HepG2 (cell line): ENCODE results near the gene AGBL3.
"Not testable (repeated sequence)": the region's sequence is repeated elsewhere in the genome, so short reads cannot be mapped to it uniquely, and the experiment has no call there.

ENCODE experiments used
- GABPA ChIP-seq, 2 experiments: IDR thresholded peaks; 2 replicates each; pipeline ENCODE4 v1.6.1; 2011 to 2016; ENCODE audit warnings: low read depth in 2 of 2, low read length in 1 of 2, missing biosample characterization in 1 of 2, missing genetic modification characterization in 1 of 2
- MYNN ChIP-seq: sonication (generic); formaldehyde crosslinking; IDR thresholded peaks from 2 replicates; pipeline ENCODE4 v1.4.0; 2020; ENCODE audit warnings: mild to moderate bottlenecking, low read depth, missing genetic modification reagents
- NR2F2 ChIP-seq: IDR thresholded peaks from 2 replicates; pipeline ENCODE4 v1.6.1; 2012; ENCODE audit warnings: low read depth, inconsistent platforms, borderline replicate concordance
- POLR2AphosphoS5 ChIP-seq: IDR thresholded peaks from 2 replicates; pipeline ENCODE4 v1.6.1; 2012; ENCODE audit warnings: low read depth, low read length
- SP1 ChIP-seq, 2 experiments: fragments of 450-650 bp in 1 of 2; sonication (generic) in 1 of 2; formaldehyde crosslinking in 1 of 2; IDR thresholded peaks; 2 replicates each; pipeline versions ENCODE4 v1.4.0 to v1.6.1; 2016 to 2020; ENCODE audit warnings: missing genetic modification reagents in 1 of 2
- ZNF564 ChIP-seq: sonication (generic); formaldehyde crosslinking; IDR thresholded peaks from 2 replicates; pipeline ENCODE4 v1.8.1; 2023; ENCODE audit warnings: mild to moderate bottlenecking, missing genetic modification reagents
- ZNF770 ChIP-seq: sonication (generic); formaldehyde crosslinking; IDR thresholded peaks from 2 replicates; pipeline ENCODE4 v1.5.0; 2020; ENCODE audit warnings: mild to moderate bottlenecking, missing genetic modification reagents

GRCh38 chr7:134981645-134982044, 4.7 kb upstream of the AGBL3 start:
- TF ChIP-seq GABPA (IDR thresholded peaks at IDR 0.05; ENCODE audit: low read depth, low read length); GABPA (CRISPR knock-in tag; IDR thresholded peaks at IDR 0.05; ENCODE audit: low read depth); NR2F2; MYNN (CRISPR knock-in tag); ZNF770; ZNF564; SP1 (IDR thresholded peaks at IDR 0.05); SP1 (CRISPR knock-in tag; IDR thresholded peaks at IDR 0.05); POLR2AphosphoS5: not testable (repeated sequence)
